ENCODE data around the gene PNPT1. TPM values are rescaled to one million over a fixed set of nuclear protein-coding genes. Genes with fewer than 3 reads are reported as not detected.
A peak's percentile ranks its signal among the peaks of the same experiment; 100 is the strongest.

The PNPT1 gene
- total and polyA plus RNA-seq, 12 donors, result 10.1 to 29.1 (median 24.0) TPM

- WGBS, 2 donors, result 20 to 24% methylated on average over 1 of the region's 1 CpG
- Histone ChIP-seq H3K36me3 (no peaks in the 10 kb centered on the region), H3K27me3 (peaks cover 0 to 3% (median 0%) of the 10 kb centered on the region in 7 donors), H3K9me3 (no peaks in the 10 kb centered on the region), H3K4me1 (peaks cover 0 to 4% (median 0%) of the 10 kb centered on the region in 9 donors), H3K4me3 (no peak overlapping the region), H3K27ac (peak overlapping the region in 5 of 10 donors; percentile 6 to 51 (median 41))
- ATAC-seq (no peak), DNase-seq (no peak)
- intact Hi-C loops (cut with DNase I), result no loop called here
- TF ChIP-seq CTCF (IDR thresholded peaks at IDR 0.05), result no peak
Measured at GRCh38 chr2:55733335-55733734, 39.7 kb upstream of the PNPT1 start.

GRCh38 chr2:55732854-55733253 lies 39.2 kb upstream of the PNPT1 start:
- peak in 3 of 8 donors; percentile 52 to 56 (median 55) for ATAC-seq
- 56 to 64% methylated on average over 4 of the region's 4 CpGs for WGBS, 2 donors
- no peak for DNase-seq
- peaks cover 0 to 3% (median 0%) of the 10 kb centered on the region in 7 donors for H3K27me3 ChIP-seq
- no peak for TF ChIP-seq CTCF (IDR thresholded peaks at IDR 0.05)
- no peak overlapping the region for H3K4me3 ChIP-seq
- no peaks in the 10 kb centered on the region for H3K9me3 ChIP-seq
- intact Hi-C loops (cut with DNase I), result no loop called here
- H3K36me3 ChIP-seq, result no peaks in the 10 kb centered on the region
- peaks cover 0 to 4% (median 0%) of the 10 kb centered on the region in 9 donors for H3K4me1 ChIP-seq
- peak overlapping the region in 5 of 10 donors; percentile 6 to 51 (median 41) for H3K27ac ChIP-seq

GRCh38 chr2:55729136-55729685 lies 35.6 kb upstream of the PNPT1 start:
- 43% methylated on average over 1 of the region's 1 CpG for WGBS, 2 donors
- no peaks in the 10 kb centered on the region for H3K36me3 ChIP-seq
- H3K4me3 ChIP-seq, result no peak overlapping the region
- no peaks in the 10 kb centered on the region for H3K9me3 ChIP-seq
- ATAC-seq (peak in 1 of 8 donors; percentile 37), DNase-seq (no peak)
- TF ChIP-seq CTCF (IDR thresholded peaks at IDR 0.05), result no peak
- peaks cover 0 to 5% (median 0%) of the 10 kb centered on the region in 7 donors for H3K27me3 ChIP-seq
- peak overlapping the region in 2 of 10 donors; percentile 19 to 27 for H3K27ac ChIP-seq
- peaks cover 0 to 4% (median 0%) of the 10 kb centered on the region in 9 donors for H3K4me1 ChIP-seq
- intact Hi-C loops (cut with DNase I), result loop anchor here in 1 of 10 donors (10.0 kb wide), 1 partner anchor 1786 kb away; no protein-coding TSS in a partner anchor

- Histone ChIP-seq H3K9me3 (no peaks in the 10 kb centered on the region), H3K36me3 (no peaks in the 10 kb centered on the region), H3K27ac (no peak overlapping the region), H3K4me3 (no peak overlapping the region), H3K27me3 (peaks cover 0 to 19% (median 0%) of the 10 kb centered on the region in 7 donors), H3K4me1 (no peaks in the 10 kb centered on the region)
- whole genome bisulfite sequencing, 2 donors, result 77 to 79% methylated on average over 5 of the region's 5 CpGs
- ATAC-seq (no peak), DNase-seq (no peak)
- no peak for TF ChIP-seq CTCF (IDR thresholded peaks at IDR 0.05)
- intact Hi-C loops (cut with DNase I), result loop anchor here in 1 of 10 donors (10.0 kb wide), 1 partner anchor 1793 kb away; no protein-coding TSS in a partner anchor
Measured at GRCh38 chr2:55721596-55722215, 28.1 kb upstream of the PNPT1 start.

Data from heart right ventricle (tissue), 16 donors.